ENCODE results near the gene SYNDIG1L. TPM values are rescaled to one million over a fixed set of nuclear protein-coding genes. Genes with fewer than 3 reads are reported as not detected.

SYNDIG1L gene
- total and polyA plus RNA-seq, 4 donors, result 0.08 TPM; not detected in 3

GRCh38 chr14:74434294-74434693 is 8.3 kb upstream of the SYNDIG1L start:
- Histone ChIP-seq H3K27ac (ENCODE audit: low read depth in 1 of 2, low read length in 2 of 2) (no peak overlapping the region), H3K9ac (ENCODE audit: low read depth in 1 of 2, low read length in 2 of 2) (no peak overlapping the region), H3K36me3 (ENCODE audit: control insufficient read depth in 4 of 4, insufficient read depth in 3 of 4, low read depth in 1 of 4, low read length in 3 of 4) (no peaks in the 10 kb centered on the region), H3K4me1 (ENCODE audit: control insufficient read depth in 4 of 4, insufficient read depth in 4 of 4, low read length in 3 of 4) (no peaks in the 10 kb centered on the region), H3K27me3 (ENCODE audit: control insufficient read depth in 4 of 4, insufficient read depth in 4 of 4, low read length in 3 of 4) (no peaks in the 10 kb centered on the region), H3K4me3 (ENCODE audit: low read depth in 1 of 3, low read length in 3 of 3) (no peak overlapping the region), H3K9me3 (ENCODE audit: control insufficient read depth in 4 of 4, low read length in 3 of 4) (no peaks in the 10 kb centered on the region)
- no peak for TF ChIP-seq FOXA2 (IDR thresholded peaks at IDR 0.05)
- no peak for TF ChIP-seq RAD21 (IDR thresholded peaks at IDR 0.05)
- no peak for TF ChIP-seq YY1 (IDR thresholded peaks at IDR 0.05)
- TF ChIP-seq RXRA (IDR thresholded peaks at IDR 0.05), result no peak
- TF ChIP-seq FOXA1 (IDR thresholded peaks at IDR 0.05), result no peak
- no peak for TF ChIP-seq GABPA (IDR thresholded peaks at IDR 0.05 in 1 of 2, conservative IDR thresholded peaks at IDR 0.05 in 1 of 2)
- TF ChIP-seq CTCF (IDR thresholded peaks at IDR 0.05; ENCODE audit: low read depth, low read length, missing input control), result no peak
- TF ChIP-seq HNF4G (IDR thresholded peaks at IDR 0.05), result no peak
- TF ChIP-seq NR2F2 (IDR thresholded peaks at IDR 0.05), result no peak
- no peak for TF ChIP-seq MAX (IDR thresholded peaks at IDR 0.05)
- no peak for TF ChIP-seq TAF1 (conservative IDR thresholded peaks at IDR 0.05)
- TF ChIP-seq HNF4A (conservative IDR thresholded peaks at IDR 0.05), result no peak
- no peak for TF ChIP-seq SP1 (IDR thresholded peaks at IDR 0.05)
- no peak for TF ChIP-seq REST (IDR thresholded peaks at IDR 0.05)
- no peak for TF ChIP-seq ATF3 (IDR thresholded peaks at IDR 0.05)
- no peak for TF ChIP-seq ZBTB33 (IDR thresholded peaks at IDR 0.05)
- no peak for DNase-seq (ENCODE audit: low spot score)
- 43% methylated on average over 2 of the region's 2 CpGs for WGBS

- Histone ChIP-seq H3K36me3 (ENCODE audit: control insufficient read depth in 4 of 4, insufficient read depth in 3 of 4, low read depth in 1 of 4, low read length in 3 of 4) (no peaks in the 10 kb centered on the region), H3K4me1 (ENCODE audit: control insufficient read depth in 4 of 4, insufficient read depth in 4 of 4, low read length in 3 of 4) (peaks cover 0 to 4% (median 1%) of the 10 kb centered on the region in 4 donors), H3K4me3 (ENCODE audit: low read depth in 1 of 3, low read length in 3 of 3) (no peak overlapping the region), H3K9me3 (ENCODE audit: control insufficient read depth in 4 of 4, low read length in 3 of 4) (no peaks in the 10 kb centered on the region), H3K9ac (ENCODE audit: low read depth in 1 of 2, low read length in 2 of 2) (no peak overlapping the region), H3K27ac (ENCODE audit: low read depth in 1 of 2, low read length in 2 of 2) (no peak overlapping the region), H3K27me3 (ENCODE audit: control insufficient read depth in 4 of 4, insufficient read depth in 4 of 4, low read length in 3 of 4) (no peaks in the 10 kb centered on the region)
- no peak for DNase-seq (ENCODE audit: low spot score)
- 89% methylated on average over 7 of the region's 7 CpGs for WGBS
- TF ChIP-seq RXRA (IDR thresholded peaks at IDR 0.05), result no peak
- no peak for TF ChIP-seq REST (IDR thresholded peaks at IDR 0.05)
- TF ChIP-seq YY1 (IDR thresholded peaks at IDR 0.05), result no peak
- TF ChIP-seq HNF4G (IDR thresholded peaks at IDR 0.05), result no peak
- TF ChIP-seq JUND (IDR thresholded peaks at IDR 0.05), result no peak
- TF ChIP-seq CTCF (IDR thresholded peaks at IDR 0.05; ENCODE audit: low read depth, low read length, missing input control), result no peak
- no peak for TF ChIP-seq FOXA2 (IDR thresholded peaks at IDR 0.05)
- no peak for TF ChIP-seq FOXA1 (IDR thresholded peaks at IDR 0.05)
- TF ChIP-seq RAD21 (IDR thresholded peaks at IDR 0.05), result no peak
- no peak for TF ChIP-seq ATF3 (IDR thresholded peaks at IDR 0.05)
Observed at GRCh38 chr14:74429991-74430390, 4.0 kb upstream of the SYNDIG1L start.
